Tibial nerve (tissue), 4 donors: ENCODE results near the gene SH2D3C. TPM values are rescaled to one million over a fixed set of nuclear protein-coding genes. Genes with fewer than 3 reads are reported as not detected.
A peak's percentile ranks its signal among the peaks of the same experiment; 100 is the strongest.

Experiments
- DNase-seq, 2 donors: peaks; one replicate each; pipeline ENCODE4 v3.0.0-alpha.2; 2019; ENCODE audit warnings: low spot score in 2 of 2
- H3K27ac ChIP-seq, 4 donors: fragments of 200-600 bp; sonication (generic) in 3 of 4; one replicate each; pipeline ENCODE4 v1.5.1; 2017 to 2019; ENCODE audit warnings: mild to moderate bottlenecking in 1 of 4
- H3K27me3 ChIP-seq, 2 donors: fragments of 200-600 bp; sonication (generic) in 1 of 2; one replicate each; pipeline versions ENCODE4 v1.5.1 to v1.6.0; 2017 to 2019
- H3K36me3 ChIP-seq, 3 donors: fragments of 200-600 bp; sonication (generic); one replicate each; pipeline ENCODE4 v1.5.1; 2018 to 2019
- H3K4me1 ChIP-seq, 4 donors: fragments of 200-600 bp; sonication (generic) in 3 of 4; one replicate each; pipeline ENCODE4 v1.5.1; 2017 to 2019
- H3K4me3 ChIP-seq, 4 donors: fragments of 200-600 bp; sonication (generic) in 3 of 4; one replicate each; pipeline ENCODE4 v1.5.1; 2017 to 2019; ENCODE audit warnings: mild to moderate bottlenecking in 1 of 4, moderate library complexity in 1 of 4
- H3K9me3 ChIP-seq, 4 donors: fragments of 200-600 bp; sonication (generic) in 3 of 4; one replicate each; pipeline ENCODE4 v1.5.1; 2017 to 2019
- CTCF ChIP-seq, 5 experiments: fragments of 200-600 bp in 3 of 5; fragments of 450-650 bp in 2 of 5; sonication (generic) in 3 of 5; IDR thresholded peaks; one replicate each; pipeline ENCODE4 v1.5.1; 2016 to 2019; ENCODE audit warnings: antibody characterized with exemption in 5 of 5, mild to moderate bottlenecking in 3 of 5, moderate library complexity in 2 of 5
- EP300 ChIP-seq, 2 donors: sonication (generic); formaldehyde crosslinking; IDR thresholded peaks; one replicate each; pipeline ENCODE4 v1.6.1; 2017; ENCODE audit warnings: antibody characterized with exemption in 2 of 2, mild to moderate bottlenecking in 1 of 2
- POLR2A ChIP-seq, 2 donors: fragments of 450-650 bp; IDR thresholded peaks; one replicate each; pipeline ENCODE4 v1.6.1; 2017; ENCODE audit warnings: antibody characterized with exemption in 2 of 2, mild to moderate bottlenecking in 2 of 2, moderate library complexity in 2 of 2
- WGBS, 2 donors: methylation state at CpG; one replicate each; pipeline ENCODE4 v1.1.5; 2018; 5-methylcytosine and 5-hydroxymethylcytosine counted together
- total RNA-seq, 4 donors: library from RNA; depleted of rRNA; stranded (reverse); fragments of >200 nt; gene quantifications; one replicate each; pipeline ENCODE4 v1.1.0, GENCODE V29; 2016

Gene SH2D3C
- total RNA-seq, 4 donors from 2014 or later: 4.2 to 18.9 (median 13.4) TPM

- WGBS, 2 donors: 59 to 69% methylated on average over 3 of the region's 3 CpGs
- H3K9me3 ChIP-seq: no peaks in the 10 kb centered on the region
- no peaks in the 10 kb centered on the region for H3K36me3 ChIP-seq
- peak overlapping the region in 3 of 4 donors; percentile 41 to 74 (median 64) for H3K27ac ChIP-seq
- no peak for TF ChIP-seq CTCF (IDR thresholded peaks at IDR 0.05)
- TF ChIP-seq EP300 (IDR thresholded peaks at IDR 0.05): no peak
- no peak for TF ChIP-seq POLR2A (IDR thresholded peaks at IDR 0.05)
- no peak for DNase-seq
- no peak overlapping the region for H3K4me3 ChIP-seq
- peaks cover 0 to 52% (median 30%) of the 10 kb centered on the region in 4 donors for H3K4me1 ChIP-seq
- no peaks in the 10 kb centered on the region for H3K27me3 ChIP-seq
Observed at GRCh38 chr9:127767410-127767809, 11.1 kb downstream of the SH2D3C start.

- WGBS, 2 donors: 71 to 76% methylated on average over 1 of the region's 1 CpG
- Histone ChIP-seq H3K27ac (no peak overlapping the region), H3K9me3 (no peaks in the 10 kb centered on the region), H3K4me3 (no peak overlapping the region), H3K4me1 (peaks cover 0 to 51% (median 22%) of the 10 kb centered on the region in 4 donors), H3K27me3 (peaks cover 0 to 6% of the 10 kb centered on the region in 2 donors), H3K36me3 (no peaks in the 10 kb centered on the region)
- TF ChIP-seq EP300 (IDR thresholded peaks at IDR 0.05) (no peak), CTCF (IDR thresholded peaks at IDR 0.05) (no peak), POLR2A (IDR thresholded peaks at IDR 0.05) (no peak)
- no peak for DNase-seq
Observed at GRCh38 chr9:127765418-127765817, 13.0 kb downstream of the SH2D3C start.

GRCh38 chr9:127763918-127764384 is 14.5 kb downstream of the SH2D3C start:
- Histone ChIP-seq H3K27me3 (peaks cover 0 to 6% of the 10 kb centered on the region in 2 donors), H3K36me3 (no peaks in the 10 kb centered on the region), H3K9me3 (no peaks in the 10 kb centered on the region), H3K4me1 (peaks cover 0 to 43% (median 14%) of the 10 kb centered on the region in 4 donors), H3K27ac (peak overlapping the region in 2 of 4 donors; percentile 2 to 59), H3K4me3 (no peak overlapping the region)
- WGBS, 2 donors: 31 to 41% methylated on average over 7 of the region's 7 CpGs
- no peak for TF ChIP-seq POLR2A (IDR thresholded peaks at IDR 0.05)
- peak in 4 of 5 experiments; percentile 13 to 51 (median 34) for TF ChIP-seq CTCF (IDR thresholded peaks at IDR 0.05)
- peak in 1 of 2 donors; percentile 64 for TF ChIP-seq EP300 (IDR thresholded peaks at IDR 0.05)
- no peak for DNase-seq

GRCh38 chr9:127762111-127762676 is 16.3 kb downstream of the SH2D3C start:
- no peak for TF ChIP-seq POLR2A (IDR thresholded peaks at IDR 0.05)
- TF ChIP-seq EP300 (IDR thresholded peaks at IDR 0.05): no peak
- no peak for TF ChIP-seq CTCF (IDR thresholded peaks at IDR 0.05)
- peak in 1 of 2 donors; percentile 46 for DNase-seq
- 36 to 44% methylated on average over 16 of the region's 16 CpGs for WGBS, 2 donors
- Histone ChIP-seq H3K4me3 (no peak overlapping the region), H3K9me3 (no peaks in the 10 kb centered on the region), H3K27me3 (peaks cover 0 to 15% of the 10 kb centered on the region in 2 donors), H3K4me1 (peaks cover 0 to 28% (median 2%) of the 10 kb centered on the region in 4 donors), H3K27ac (peak overlapping the region in 2 of 4 donors; percentile 16 to 59), H3K36me3 (no peaks in the 10 kb centered on the region)

GRCh38 chr9:127761491-127761956 is 16.9 kb downstream of the SH2D3C start:
- Histone ChIP-seq H3K9me3 (no peaks in the 10 kb centered on the region), H3K4me1 (peaks cover 0 to 23% (median 0%) of the 10 kb centered on the region in 4 donors), H3K27ac (peak overlapping the region in 2 of 4 donors; percentile 16 to 59), H3K27me3 (peaks cover 0 to 22% of the 10 kb centered on the region in 2 donors), H3K4me3 (no peak overlapping the region), H3K36me3 (no peaks in the 10 kb centered on the region)
- no peak for DNase-seq
- no peak for TF ChIP-seq CTCF (IDR thresholded peaks at IDR 0.05)
- no peak for TF ChIP-seq EP300 (IDR thresholded peaks at IDR 0.05)
- TF ChIP-seq POLR2A (IDR thresholded peaks at IDR 0.05): no peak
- WGBS, 2 donors: 58 to 70% methylated on average over 3 to 5 of the region's 5 CpGs
